HUES6 (cell line): ENCODE data around the gene VDAC1.

ENCODE experiments used
- H3K27ac ChIP-seq: 2 replicates; pipeline ENCODE4 v1.7.0; 2013; ENCODE audit warnings: low read depth, mild to moderate bottlenecking, low read length, inconsistent platforms
- H3K27me3 ChIP-seq: 2 replicates; pipeline ENCODE4 v1.6.1; 2013; ENCODE audit warnings: low read length; ENCODE audit not compliant: control insufficient read depth, insufficient read depth
- H3K36me3 ChIP-seq: 2 replicates; pipeline ENCODE4 v1.6.1; 2013; ENCODE audit warnings: low read length; ENCODE audit not compliant: control insufficient read depth, insufficient read depth
- H3K4me1 ChIP-seq: 2 replicates; pipeline ENCODE4 v1.6.1; 2013; ENCODE audit warnings: low read length; ENCODE audit not compliant: control insufficient read depth, insufficient read depth
- H3K4me3 ChIP-seq: 2 replicates; pipeline ENCODE4 v1.5.1; 2013; ENCODE audit warnings: low read depth, low read length
- H3K9ac ChIP-seq: one replicate; pipeline ENCODE4 v1.6.1; 2013; ENCODE audit warnings: mild to moderate bottlenecking, low read length
- H3K9me3 ChIP-seq: 2 replicates; pipeline ENCODE4 v1.6.1; 2013; ENCODE audit warnings: low read depth, low read length; ENCODE audit not compliant: control insufficient read depth, insufficient read depth

Gene VDAC1

DNA sequence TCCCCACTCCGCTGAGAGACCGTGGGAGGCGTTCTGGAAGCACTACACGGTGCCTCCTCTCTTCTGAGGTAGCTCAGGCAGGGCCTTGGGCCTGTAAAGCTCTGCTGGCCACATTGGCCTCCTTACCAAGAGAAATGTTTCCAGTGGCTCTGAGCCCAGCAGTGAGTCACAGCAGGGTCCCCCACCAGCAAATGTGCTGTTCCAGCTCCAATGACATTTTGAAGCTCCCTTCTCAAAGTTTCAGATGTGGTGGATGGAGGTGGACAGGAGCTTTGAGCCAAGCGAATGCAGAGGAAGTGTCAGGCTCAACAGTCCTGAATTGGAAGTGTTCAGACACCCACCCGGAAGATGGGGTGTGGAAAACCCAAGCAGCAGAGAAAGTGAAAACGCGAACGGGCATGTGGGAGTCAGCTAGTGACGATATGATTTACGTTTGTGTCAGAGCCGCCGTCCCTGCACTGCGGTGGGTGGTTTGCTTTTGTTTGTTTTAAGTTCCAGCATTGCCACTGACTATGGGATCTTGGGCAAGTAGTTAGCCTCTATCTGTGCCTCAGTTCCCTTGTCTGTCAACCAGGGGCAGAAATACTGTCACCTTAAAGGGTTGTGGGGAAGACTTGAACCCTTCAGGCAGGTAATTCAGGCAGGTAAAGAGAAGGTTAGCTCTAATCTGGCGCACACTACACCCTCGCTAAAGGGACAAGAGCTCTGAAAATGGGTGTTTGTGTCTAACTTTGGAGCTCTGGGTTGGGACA lies 74.5 kb downstream of the VDAC1 start:
- Histone ChIP-seq H3K27me3 (no peaks in the 10 kb centered on the region), H3K4me3 (no peak overlapping the region), H3K4me1 (peaks cover 2% of the 10 kb centered on the region; the same call in 1 of the 2 replicates), H3K27ac (no peak overlapping the region), H3K9me3 (no peaks in the 10 kb centered on the region), H3K36me3 (no peaks in the 10 kb centered on the region), H3K9ac (no peak overlapping the region)

GRCh38 chr5:133928587-133929393 lies 76.0 kb downstream of the VDAC1 start:
- Histone ChIP-seq H3K4me3 (no peak overlapping the region), H3K36me3 (no peaks in the 10 kb centered on the region), H3K27ac (no peak overlapping the region), H3K27me3 (no peaks in the 10 kb centered on the region), H3K9me3 (no peaks in the 10 kb centered on the region), H3K9ac (no peak overlapping the region), H3K4me1 (peaks cover 9% of the 10 kb centered on the region; the same call in 1 of the 2 replicates)

DNA sequence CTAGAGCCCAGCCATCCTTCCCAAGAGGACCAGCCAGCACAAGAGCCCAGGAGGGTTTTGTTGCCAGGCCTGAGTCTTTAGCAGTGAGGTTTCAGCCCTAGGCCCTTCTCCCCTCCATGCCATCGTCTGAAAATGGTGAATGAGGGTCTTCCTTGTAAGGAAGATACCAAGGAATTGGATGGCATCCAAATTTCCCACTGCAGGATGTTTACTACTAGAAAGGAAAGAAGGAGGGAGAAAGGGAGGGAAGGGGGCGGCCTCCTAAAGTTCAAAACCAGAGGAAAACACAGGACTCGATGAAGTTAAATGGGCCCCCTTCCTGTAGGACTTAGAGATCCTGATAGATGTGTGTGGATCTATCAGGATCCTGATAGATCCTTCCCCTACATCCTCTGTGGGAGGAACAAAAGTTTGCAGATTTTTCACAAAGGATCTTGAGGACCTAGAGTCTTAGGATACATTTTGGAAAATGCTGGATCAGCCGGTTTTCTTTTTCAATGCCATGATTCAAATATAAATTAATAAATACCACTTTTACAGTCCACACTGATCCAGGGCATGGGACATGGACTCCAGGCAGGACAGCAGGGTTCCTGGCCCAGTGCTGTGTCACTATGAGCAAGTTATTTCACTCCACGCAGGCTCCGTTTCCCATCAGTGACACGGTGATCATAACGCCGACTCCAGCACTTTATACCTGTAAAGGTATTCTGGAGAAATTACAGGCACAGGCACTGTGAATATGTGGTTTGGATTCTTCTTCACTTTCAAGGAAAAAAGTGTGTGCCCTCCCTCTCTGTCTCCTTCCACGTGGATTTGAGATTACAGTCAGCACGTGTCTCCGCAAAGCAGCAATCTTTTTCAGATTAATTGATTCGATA lies 77.2 kb downstream of the VDAC1 start:
- no peaks in the 10 kb centered on the region for H3K36me3 ChIP-seq
- peaks cover 9% of the 10 kb centered on the region; the same call in 1 of the 2 replicates for H3K4me1 ChIP-seq
- no peak overlapping the region for H3K4me3 ChIP-seq
- H3K9ac ChIP-seq: no peak overlapping the region
- no peak overlapping the region for H3K27ac ChIP-seq
- H3K9me3 ChIP-seq: no peaks in the 10 kb centered on the region
- no peaks in the 10 kb centered on the region for H3K27me3 ChIP-seq

DNA sequence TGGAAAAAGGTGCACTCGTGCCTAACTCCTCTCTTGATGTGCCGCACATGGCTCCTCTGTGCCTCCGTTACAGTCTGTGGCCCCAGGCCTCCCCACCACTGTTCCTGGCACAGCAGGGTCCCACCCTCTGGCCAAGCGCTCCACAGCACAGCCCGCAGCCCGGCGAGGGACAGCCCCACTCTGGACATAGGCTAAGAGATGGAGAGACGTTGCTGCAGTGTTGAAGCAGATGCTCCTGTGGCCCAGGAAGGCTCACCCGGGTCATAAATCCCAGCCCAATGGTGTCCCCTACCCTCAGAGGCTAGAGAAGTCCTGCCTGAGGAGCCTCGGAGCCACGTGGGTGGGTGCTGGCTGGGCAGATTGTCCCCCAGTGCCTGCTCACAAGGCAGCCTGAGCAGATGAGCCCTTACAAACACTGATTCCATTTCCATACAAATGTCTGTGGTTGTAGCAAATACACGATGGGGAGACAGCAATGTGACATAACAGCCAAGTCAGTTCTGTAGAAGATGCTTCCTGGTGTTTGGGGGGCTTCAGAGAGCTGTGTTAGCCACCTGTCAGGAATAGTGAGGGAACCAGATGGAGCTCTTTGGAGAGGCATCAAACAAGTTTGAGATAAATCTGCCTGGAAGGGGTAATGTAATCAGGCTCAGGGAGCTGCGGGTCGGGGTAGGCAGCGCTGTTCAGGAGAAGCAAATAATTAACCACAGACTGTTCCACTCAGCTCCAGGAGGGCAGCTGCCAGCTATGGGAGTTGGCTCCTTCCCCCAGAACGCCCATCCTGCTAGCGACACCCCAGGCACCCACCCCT lies 78.1 kb downstream of the VDAC1 start:
- Histone ChIP-seq H3K27me3 (no peaks in the 10 kb centered on the region), H3K27ac (no peak overlapping the region), H3K9ac (no peak overlapping the region), H3K4me3 (no peak overlapping the region), H3K4me1 (peaks cover 14% of the 10 kb centered on the region; the same call in 1 of the 2 replicates), H3K36me3 (no peaks in the 10 kb centered on the region), H3K9me3 (no peaks in the 10 kb centered on the region)

DNA sequence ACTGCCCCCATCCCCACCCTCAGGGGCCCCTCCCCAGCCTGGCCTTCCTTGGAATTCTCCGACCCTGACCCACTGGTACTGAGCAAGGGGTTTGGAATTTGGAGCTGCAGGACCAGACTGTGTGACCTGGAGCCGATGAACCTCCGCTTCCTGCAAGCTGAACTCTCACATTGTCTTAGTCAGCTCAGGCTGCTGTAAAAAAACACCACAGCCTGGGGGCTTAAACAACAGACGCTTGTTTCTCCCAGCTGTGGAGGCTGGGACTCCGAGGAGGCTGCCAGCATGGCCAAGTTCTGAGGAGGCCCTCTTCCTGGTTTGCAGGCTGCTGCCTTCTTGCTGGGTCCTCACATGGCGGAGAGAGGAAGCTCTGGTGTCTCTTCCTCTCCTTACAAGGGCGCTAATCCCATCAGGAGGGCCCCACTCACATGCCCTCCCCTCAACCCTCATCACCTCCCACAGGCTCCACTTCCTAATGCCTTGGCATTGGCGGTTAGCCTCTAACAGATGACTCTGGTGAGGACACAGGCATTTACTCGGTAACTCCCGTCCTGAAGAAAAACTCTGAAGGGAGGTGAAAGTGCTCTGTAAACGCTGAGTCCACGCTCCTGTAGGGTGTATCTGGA lies 78.8 kb downstream of the VDAC1 start:
- Histone ChIP-seq H3K27ac (no peak overlapping the region), H3K9ac (no peak overlapping the region), H3K4me3 (no peak overlapping the region), H3K9me3 (no peaks in the 10 kb centered on the region), H3K27me3 (no peaks in the 10 kb centered on the region), H3K4me1 (peaks cover 15% of the 10 kb centered on the region; the same call in 1 of the 2 replicates), H3K36me3 (no peaks in the 10 kb centered on the region)

GRCh38 chr5:133925269-133925668 lies 79.5 kb downstream of the VDAC1 start:
- no peak overlapping the region for H3K4me3 ChIP-seq
- no peak overlapping the region for H3K9ac ChIP-seq
- H3K9me3 ChIP-seq: no peaks in the 10 kb centered on the region
- H3K27ac ChIP-seq: no peak overlapping the region
- H3K4me1 ChIP-seq: peaks cover 15% of the 10 kb centered on the region; the same call in 1 of the 2 replicates
- no peaks in the 10 kb centered on the region for H3K36me3 ChIP-seq
- no peaks in the 10 kb centered on the region for H3K27me3 ChIP-seq

DNA sequence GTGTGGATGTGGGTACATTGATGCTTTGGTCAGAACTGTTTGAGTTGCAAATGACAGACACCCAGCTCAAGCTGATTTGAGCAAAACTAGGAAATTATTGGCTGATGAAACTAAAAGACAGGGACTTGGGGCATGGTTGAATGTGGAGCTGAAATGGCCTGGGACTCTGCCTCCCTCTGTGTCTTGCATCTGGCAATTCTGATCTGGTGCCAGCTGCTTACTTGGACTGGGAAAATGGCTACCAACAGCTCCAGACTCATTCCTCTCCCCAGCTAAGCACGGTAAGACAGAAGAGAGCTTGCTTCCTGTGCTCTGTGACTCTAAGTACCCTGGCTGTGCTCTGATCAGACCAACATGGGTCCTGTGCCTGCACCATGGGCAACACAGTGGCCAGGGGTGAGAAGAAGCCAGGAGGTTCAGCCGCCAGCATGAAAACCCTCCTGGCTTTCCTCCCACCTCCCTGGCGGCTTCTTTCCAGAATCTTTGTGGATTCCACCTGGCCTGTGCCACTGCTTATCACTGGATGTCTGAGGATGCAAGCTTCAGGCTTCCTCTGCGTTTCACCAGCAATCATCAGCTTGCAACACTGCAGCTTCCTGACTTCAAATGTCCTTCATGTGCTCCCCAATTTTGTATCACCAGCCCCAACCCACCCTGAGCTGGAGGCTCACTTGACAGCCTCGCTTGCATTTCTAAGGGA lies 80.4 kb downstream of the VDAC1 start:
- Histone ChIP-seq H3K9me3 (no peaks in the 10 kb centered on the region), H3K9ac (no peak overlapping the region), H3K27ac (no peak overlapping the region), H3K4me1 (peaks cover 15% of the 10 kb centered on the region; the same call in 1 of the 2 replicates), H3K36me3 (no peaks in the 10 kb centered on the region), H3K4me3 (no peak overlapping the region), H3K27me3 (no peaks in the 10 kb centered on the region)

- Histone ChIP-seq H3K4me1 (peaks cover 15% of the 10 kb centered on the region; the same call in 1 of the 2 replicates), H3K9me3 (no peaks in the 10 kb centered on the region), H3K4me3 (no peak overlapping the region), H3K9ac (no peak overlapping the region), H3K27ac (no peak overlapping the region), H3K27me3 (no peaks in the 10 kb centered on the region), H3K36me3 (no peaks in the 10 kb centered on the region)
Observed at GRCh38 chr5:133921979-133922378, 82.8 kb downstream of the VDAC1 start.
